HG03558 (cell line): Measurements from ENCODE around the gene PTPRK.

Experiments
- ATAC-seq: cut with Tn5 transposase; IDR thresholded peaks from one replicate; pipeline ENCODE4 v1.9.1; 2021; ENCODE audit warnings: moderate number of reproducible peaks; ENCODE audit not compliant: unreplicated experiment; ENCODE audit errors: extremely low read depth

The PTPRK gene

DNA sequence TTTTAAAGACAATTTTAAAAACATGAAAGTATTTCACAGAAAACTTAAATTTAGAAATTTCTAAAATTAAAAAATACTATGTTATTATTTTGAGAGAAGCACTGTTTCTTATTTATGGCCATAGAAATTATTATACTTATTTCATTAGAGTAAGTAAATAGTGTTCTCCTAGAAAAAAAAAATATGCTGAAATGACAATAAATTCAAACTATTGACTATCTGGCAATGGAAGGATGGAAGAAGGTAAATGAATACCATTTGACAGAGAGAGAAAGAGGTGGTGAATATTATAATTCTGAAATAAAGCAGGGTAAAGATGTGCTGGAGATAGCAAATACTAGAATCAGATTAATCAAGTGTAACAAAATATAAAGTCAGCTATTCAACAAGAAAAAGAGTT is 294.8 kb downstream of the PTPRK start:
- no peak for ATAC-seq

DNA sequence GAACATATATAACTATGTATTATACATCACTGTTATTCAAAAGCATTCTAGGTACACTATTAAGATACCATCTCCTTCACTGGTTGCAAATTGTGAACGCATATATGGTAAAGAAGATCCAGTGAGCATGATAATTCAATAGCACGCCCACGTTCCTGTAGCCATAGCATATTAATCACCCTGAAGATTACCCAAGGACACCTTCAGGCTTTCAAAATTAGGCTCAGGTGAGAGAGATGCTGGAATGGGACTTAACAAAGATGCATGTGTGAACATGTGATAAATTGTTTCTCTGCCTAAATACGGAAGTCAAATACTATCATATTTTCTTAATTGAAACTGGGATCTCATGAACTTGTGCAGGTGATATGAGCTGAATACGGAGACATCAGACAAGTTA is 303.5 kb downstream of the PTPRK start:
- no peak for ATAC-seq

DNA sequence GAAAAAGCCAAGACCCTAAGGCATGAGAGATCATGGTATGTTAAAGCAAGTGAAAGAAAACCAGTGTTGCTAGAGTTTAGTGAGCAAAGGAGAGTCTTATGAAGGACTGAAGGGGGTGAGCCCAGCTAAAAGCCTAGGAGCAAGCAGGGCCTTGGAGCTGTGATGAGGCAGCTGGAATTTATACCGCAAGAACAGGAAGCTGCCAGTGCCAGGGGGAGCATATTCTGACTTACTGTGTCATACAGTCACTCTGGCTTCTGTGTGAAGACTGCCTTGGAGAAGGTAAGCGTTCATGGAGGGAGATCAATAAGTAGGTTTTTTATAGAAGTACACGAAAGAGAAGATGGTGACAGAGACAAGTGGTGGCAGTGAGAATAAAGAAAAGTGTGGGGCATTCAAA is 310.6 kb downstream of the PTPRK start:
- no peak for ATAC-seq

DNA sequence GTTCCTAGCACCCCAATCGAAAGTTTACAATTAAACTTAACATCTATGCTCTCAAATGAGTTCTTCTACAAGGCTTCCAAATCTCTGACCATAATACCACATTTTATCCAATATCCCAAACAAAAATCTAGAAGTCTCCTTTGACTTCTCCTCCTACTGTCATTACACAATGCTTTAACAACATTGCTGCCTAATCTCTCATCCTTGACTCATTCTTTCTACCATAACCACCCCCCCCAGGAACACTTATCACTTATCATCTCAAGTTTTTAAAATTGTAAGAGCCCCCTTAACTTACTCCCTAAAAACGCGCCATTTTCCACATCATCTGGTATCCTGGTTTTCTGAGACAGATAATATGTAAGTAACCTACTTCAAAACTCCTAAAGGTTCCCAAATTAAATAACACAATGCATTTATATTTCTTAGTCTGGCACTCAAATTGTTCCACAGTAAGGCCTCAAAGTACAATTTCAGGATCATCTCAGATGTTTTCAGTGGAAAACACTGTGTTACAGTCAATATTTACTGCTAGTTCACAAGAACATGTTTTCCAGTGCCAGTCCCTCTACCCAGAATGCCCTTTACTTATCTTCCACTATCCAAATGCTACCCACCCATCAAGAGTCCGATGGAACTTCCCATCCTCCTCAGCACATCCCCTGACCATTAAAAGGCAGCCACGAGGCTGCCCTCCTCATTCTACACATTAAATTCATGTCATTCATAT is 311.4 kb downstream of the PTPRK start:
- no peak for ATAC-seq

DNA sequence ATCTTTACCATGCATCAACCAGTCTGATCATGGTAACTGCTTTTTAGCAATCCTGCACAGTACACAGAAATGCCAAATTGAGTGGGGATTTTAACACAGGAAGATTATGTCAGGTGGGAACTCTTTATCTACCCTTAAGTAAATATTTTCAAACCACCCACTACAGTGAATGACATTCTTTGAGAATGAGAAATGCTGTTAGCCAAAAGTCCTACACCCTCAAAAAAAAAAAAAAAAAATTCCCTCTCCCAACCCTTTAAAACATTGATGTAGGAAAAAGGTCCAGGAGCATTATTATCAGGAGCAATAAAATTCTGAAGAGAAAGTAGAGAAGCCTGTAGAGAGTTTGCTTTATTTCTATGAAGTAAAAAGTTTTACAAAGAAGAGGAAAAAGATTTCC is 312.3 kb downstream of the PTPRK start:
- ATAC-seq, result no peak

DNA sequence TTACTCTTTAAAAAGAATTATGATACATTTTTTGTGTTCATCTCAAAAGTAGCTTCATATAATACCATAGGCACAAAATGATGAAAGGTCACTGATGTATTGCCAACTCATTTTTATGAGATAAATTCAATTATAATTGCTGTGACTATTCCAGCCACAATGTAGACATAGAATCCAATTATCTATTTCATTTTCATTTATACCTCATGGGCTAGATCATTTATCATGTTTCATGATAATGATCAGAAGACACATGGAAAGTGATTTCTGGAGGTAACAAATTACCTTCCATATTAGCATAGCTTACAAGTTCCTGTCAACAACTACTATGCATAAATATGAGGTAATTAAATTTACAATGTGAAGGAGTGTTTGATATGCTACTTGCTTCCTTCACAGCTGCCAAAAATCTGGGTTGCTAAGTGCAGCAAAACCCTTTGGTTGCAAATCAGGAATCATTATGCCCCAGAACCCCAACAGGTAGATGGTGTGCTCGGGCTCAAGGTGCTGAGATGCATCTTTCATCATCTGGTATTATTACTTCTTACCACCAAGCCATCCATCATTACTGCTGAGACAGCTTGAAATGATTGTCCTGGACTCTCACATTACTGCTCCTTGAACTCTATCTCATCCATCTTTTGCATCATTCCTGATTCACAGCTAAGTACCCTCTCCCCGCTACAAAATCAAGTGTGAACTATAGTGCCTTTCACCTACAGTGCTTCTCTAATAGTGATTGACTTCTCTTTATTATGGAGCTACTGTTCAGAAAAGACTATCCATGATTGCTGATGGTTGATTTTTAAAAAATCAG is 313.6 kb downstream of the PTPRK start:
- no peak for ATAC-seq

DNA sequence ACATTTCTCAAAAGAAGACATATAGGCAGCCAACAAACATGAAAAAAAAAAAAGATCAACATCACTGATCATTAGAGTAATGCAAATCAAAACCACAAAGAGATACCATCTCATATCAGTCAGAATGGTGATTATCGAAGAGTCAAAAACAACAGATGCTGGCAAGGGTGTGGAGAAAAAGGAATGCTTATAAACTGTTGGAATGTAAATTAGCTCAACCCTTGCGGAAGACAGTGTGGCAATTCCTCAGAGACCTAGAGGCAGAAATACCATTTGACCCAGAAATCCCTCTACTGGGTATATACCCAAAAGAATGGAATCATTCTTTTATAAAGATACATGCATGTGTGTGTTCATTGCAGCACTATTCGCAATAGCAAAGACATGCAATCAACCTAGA is 315.8 kb downstream of the PTPRK start:
- ATAC-seq, result no peak

DNA sequence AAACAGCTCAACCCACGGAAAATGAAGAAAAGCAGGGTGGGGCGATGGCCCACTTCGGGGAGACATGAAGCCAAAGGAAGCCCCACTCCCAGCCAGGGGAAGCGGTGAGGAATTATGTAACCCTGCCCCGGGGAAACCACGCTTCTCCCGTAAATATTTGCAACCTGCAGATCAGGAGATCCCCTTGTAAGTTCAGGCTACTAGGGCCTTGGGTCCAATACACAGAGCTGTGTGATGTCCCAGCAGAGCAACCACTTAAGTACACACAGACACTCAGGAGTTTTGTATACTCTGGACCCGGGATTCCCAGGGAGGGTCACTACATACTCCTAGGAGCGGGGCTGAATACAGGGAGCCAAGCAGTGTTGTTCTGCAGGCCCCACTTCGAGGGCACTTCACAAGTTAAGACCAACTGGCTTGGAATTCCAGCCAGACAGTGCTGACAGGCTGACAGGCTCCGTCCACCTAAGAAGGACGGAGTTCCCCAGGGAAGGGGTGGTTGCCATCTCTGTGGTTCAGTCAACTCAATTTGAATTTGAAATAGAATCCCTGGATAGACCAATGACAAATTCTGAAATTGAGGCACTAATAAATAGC is 318.1 kb downstream of the PTPRK start:
- ATAC-seq, result no peak

DNA sequence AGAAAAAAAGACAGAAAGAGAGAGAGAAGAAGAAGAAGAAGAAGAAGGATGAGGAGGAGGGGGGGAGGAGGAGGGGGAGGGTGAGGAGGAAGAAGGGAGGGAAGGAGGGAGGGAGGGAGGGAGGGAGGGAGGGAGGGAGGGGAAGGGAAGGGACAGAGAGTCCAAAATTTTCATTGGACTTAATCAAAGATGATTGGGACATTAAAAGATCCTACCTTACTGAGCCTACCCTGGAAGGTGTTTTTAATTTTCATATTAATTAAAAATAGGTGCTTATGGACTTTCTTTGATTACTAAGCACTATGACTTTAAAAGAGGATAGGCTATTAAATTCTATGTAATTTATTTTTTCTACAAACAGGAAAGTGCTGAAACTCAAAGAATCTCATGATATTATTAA is 319.6 kb downstream of the PTPRK start:
- ATAC-seq, result no peak

DNA sequence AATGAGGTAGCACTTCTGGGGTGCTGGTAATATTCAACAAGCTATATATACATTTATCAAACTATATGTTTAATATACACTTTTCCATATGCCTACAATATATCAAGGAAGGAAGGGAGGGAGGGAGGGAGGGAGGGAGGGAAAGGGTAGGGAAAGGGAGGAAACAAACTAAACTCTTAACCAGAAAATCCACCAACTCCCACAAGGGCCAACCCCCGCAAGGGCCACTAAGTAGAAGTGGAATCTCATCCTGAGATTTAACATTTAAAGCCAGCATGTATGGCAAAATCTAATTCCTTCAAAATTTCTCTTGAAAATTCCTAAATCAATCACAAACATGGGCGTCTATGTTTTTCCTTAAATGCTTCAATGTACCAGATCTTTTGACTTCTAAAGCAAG is 320.9 kb downstream of the PTPRK start:
- ATAC-seq, result no peak

DNA sequence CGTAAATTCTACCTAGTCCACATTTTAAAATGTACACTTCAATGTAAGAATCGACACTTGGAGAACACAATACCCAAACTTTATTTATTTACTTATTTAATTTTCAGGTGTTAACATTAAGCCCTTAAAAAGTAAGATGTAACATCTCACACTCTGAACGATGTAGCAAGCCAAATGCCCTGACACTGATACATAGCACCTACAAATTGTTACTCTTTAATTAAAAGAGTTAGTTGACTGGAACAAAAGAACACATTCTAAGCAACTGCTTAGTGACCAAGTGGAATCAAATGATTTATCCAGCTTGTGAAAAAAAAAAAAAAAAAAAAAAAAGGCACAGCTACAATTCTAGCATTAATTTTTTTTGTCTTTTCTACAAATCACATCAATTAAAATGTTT is 327.4 kb downstream of the PTPRK start:
- no peak for ATAC-seq

DNA sequence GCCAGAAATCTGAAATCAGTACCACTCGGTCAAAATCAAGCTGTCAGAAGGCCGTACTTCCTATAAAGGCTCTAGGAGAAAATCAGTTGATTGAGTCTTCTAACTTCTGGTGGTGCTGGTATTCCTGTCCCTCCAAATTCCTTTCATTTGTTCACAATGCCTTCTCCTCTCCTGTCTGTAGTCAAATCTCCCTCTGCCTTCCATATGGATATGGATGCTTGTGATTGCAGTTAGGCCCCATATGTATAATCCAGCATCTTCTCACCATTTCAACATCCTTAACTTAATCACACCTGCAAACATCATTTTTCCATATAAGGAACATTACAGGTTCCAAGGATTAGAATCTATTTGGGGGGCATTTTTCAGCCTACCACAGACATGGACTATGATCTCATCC is 331.7 kb downstream of the PTPRK start:
- no peak for ATAC-seq

DNA sequence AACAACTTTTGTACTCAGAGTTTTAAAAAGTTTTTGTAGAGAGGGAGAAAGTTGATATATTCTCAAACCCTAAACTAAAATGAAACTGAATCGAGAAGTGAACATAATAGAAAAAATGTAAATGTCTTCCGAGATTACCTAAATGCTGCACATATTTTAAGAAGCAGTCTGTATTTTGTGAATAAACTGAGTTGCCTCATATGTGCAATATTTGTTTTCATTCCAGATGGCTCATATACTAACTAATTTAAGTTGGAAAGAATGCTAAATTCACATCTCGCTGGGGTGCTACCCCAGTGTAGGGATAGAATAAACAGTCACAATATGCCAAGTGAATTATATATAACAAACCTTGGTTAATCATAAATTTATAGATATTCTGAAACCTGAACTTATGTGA is 333.7 kb downstream of the PTPRK start:
- ATAC-seq, result no peak

DNA sequence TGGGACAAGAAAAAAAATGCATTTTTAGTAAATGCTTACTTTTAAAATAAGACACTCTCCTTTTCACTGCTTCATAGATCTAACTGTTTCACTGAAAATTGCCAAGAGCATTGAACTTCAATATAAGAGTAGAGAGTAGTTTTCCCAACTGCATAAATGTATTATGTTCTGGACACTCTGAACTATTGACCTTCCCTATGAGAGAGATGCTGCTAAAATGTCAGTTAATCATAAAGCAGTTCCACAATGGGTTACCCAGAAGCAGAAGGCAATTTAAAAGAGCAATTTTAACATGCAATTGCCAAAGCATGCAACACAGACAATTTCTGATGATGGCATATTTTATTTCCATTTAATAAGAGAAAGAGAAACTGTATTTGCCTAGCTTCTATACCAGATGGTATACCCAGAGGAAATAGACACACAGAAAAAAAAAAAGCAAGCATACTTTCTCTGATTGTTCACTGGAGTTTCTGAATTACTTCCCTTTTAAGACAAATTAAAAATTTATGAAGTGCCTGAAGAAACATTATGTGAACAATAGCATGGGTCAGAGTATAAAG is 340.4 kb downstream of the PTPRK start:
- ATAC-seq, result no peak

DNA sequence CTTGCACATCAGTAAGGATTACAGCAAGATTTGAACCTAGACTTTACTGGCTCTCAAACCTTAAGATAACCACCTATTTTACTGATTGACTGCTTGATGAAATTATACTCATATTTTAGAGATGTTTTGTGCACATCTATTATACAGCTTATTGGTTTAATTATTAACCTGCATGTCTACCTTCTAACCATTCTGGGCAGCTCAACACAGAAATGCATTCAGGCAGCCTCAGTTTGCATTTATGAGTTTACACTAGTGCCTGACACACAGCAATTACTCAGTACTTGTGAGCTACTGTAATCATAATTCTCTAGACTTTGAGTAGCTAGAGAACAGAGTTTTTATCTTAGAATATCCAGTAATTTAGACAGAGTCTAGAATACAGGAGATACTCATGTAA is 345.7 kb downstream of the PTPRK start:
- ATAC-seq, result no peak

DNA sequence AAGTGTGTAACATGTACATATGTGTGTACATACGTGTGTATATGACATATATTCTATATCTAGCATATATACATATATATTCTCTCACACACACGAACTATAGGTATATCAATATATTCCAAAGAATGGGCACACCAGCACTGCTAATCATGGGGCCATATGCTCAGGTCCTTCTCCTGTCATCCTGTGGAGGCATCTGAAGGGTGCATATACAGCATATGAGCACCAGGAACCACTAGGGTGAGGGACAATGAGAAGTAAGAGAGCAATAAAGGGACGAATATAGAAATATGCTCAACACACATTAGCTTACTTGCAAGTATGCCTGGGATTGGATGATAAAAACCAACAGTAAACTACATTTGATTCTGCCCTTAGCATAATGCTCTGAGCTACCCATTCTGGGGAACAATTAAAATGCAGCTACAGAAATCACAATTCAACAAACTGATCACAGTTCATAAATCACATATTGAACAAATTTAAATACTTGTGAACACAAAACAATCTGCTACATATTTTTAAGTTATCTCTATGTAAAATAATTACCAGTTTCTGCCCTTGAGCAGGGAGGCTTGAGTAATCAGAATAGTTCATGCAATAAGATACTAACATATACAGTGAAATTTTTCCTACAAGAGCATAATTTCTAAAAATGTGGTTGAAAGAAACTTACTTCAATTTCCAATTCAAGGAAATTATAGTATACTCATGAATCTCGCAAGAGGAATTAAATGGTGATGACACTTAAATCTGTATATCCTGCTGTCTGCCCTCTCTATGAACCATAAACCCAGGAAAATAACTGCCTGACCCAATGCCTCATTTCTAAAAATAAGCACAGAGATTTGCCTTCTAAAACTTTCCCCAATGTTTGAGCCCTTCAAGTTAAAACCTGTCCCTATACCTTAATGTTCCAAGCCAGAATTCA is 347.4 kb downstream of the PTPRK start:
- ATAC-seq, result no peak

DNA sequence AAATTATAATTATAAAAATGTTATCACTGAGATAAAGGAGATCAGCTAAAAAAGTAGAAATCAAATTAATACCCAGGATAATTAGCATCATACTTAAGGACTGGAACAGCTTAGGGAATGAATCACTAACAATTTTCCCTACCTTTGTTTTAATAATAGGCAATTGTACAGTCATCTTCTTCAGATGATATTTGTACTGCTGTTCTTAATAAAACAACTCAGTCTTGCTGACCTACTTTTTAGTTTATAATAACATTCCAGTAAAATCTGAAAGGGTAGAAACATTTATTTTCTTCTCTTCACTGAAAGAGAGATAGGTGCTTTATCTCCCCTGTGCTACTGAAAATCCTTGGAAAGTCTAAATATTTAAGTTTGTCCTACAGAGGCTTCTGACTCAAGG is 348.3 kb downstream of the PTPRK start:
- ATAC-seq, result no peak

DNA sequence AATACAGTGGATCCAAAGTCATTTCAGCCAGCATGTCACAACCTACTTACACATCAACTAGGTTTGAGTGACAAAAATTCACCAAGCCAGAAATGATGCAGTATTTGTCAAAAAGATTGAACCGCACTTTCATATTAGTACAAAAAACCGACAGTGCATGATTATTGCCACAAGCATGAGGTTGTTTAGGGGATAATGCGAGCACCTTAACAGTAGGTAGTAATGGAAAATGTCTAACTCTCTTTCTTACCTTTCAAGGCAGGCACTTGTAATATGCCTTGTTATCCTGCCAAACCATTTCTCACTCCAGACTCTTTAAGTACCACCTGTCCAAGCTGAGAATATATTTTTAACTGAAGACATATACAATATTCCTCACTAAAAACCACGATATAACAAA is 349.2 kb downstream of the PTPRK start:
- ATAC-seq, result no peak

DNA sequence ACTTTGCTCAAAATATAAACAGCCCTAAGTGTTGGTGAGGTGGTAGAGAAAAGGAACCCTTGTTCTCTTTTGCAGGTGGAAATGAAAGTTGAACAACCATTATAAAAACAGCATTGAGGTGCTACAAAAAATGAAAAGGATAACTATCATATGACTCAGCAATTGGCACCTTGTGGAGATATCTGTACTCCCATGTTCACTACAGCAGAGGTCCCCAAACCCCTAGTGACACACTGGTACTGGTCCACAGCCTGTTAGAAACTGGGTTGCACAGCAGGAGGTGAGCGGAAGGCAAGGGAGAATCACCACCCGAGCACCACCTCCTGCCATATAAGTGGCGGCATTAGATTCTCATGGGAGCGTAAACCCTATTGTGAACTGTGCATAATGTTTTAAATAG is 352.2 kb downstream of the PTPRK start:
- ATAC-seq, result no peak

DNA sequence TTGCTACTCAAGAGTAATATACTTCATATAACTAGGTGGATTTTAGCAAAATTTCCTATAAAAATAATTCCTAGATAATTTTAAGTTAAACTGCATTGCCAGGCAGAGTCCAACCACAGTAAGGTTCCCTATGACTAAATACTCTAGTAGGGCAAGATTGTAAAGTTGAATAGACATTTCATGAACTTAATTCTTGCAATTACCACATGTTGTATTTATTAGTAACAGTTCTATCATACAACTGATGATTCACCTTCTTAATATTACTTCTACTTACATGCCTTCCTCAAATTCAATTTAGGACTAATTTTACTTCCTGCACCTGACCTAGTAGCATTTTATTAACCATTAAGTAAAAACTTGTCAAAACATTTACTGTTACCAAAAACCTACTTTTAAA is 352.8 kb downstream of the PTPRK start:
- ATAC-seq, result no peak
